Stimulated activated CD8-positive, alpha-beta memory T cell treated with anti-CD3 and anti-CD28 coated beads, Interleukin-4, amount 100 ng/mL, for 1 hour (primary cell): ENCODE results near the gene ODF2.

ENCODE experiments used
- DNase-seq, 2 donors: peaks; one replicate each; pipeline ENCODE4 v3.0.0-alpha.2; 2020; ENCODE audit warnings: low read depth in 2 of 2, low spot score in 1 of 2

The ODF2 gene

GRCh38 chr9:128526720-128527119 lies 70.9 kb downstream of the ODF2 start:
- DNase-seq: no peak

- no peak for DNase-seq
Measured at GRCh38 chr9:128528445-128529160, 72.8 kb downstream of the ODF2 start.

GRCh38 chr9:128529191-128529590 lies 73.4 kb downstream of the ODF2 start:
- DNase-seq: no peak

GRCh38 chr9:128532581-128532980 lies 76.8 kb downstream of the ODF2 start:
- no peak for DNase-seq

GRCh38 chr9:128540634-128541360 lies 85.0 kb downstream of the ODF2 start:
- no peak for DNase-seq

- DNase-seq: no peak
Measured at GRCh38 chr9:128546504-128546903, 90.7 kb downstream of the ODF2 start.

GRCh38 chr9:128548876-128549275 lies 93.1 kb downstream of the ODF2 start:
- DNase-seq: no peak

GRCh38 chr9:128550226-128550625 lies 94.4 kb downstream of the ODF2 start:
- DNase-seq: no peak
